HL-60/S4 treated with retinoic acid at 250 ng/mL for 4 days and 3 days (cell line): ENCODE data around the gene GAS1.

Source experiments
- in situ Hi-C: fragments of 300-500 bp; cut with MboI; formaldehyde crosslinking; loops from 2 replicates; pipeline ENCODE4 v1.7.0; 2022; ENCODE audit warnings: low sequenced_read_pairs

Gene GAS1

DNA sequence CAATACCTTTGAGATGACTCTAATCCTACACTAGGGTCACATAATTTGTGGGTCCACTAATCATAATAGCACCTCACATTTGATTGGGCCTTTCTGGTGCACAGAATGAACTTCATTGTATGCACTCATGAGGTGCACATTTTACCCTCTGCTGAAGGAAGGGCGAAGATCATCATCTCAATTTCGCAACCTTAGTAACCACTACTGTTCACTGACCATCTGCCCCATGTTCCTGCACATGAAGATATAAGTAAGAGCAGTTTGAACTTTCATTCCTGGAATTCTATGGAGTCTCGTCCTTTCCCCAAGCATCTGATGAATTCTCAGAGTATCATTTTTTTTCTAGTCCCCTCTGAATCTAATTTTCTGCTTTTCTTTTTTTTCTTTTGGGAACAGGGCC lies 21.2 kb downstream of the GAS1 start:
- in situ Hi-C loops, result no loop called here

DNA sequence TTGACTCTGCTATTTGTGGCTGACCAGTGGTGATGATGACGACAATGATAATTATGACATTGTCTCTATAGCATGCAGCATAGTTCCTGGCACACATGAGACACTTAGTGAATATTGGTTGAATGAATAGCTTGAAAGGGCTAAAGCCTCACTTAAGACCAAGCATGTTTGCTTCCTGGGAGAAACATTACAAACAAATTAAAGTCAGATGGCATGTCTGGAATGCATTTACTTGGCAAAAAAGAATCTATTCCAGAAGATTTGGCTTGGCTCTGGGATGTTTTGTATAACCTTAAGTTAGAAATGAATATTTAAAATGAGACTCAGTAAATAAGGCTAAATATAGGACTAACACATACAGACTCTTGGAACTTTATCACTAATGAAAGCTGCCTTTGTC lies 21.6 kb downstream of the GAS1 start:
- in situ Hi-C loops, result no loop called here

DNA sequence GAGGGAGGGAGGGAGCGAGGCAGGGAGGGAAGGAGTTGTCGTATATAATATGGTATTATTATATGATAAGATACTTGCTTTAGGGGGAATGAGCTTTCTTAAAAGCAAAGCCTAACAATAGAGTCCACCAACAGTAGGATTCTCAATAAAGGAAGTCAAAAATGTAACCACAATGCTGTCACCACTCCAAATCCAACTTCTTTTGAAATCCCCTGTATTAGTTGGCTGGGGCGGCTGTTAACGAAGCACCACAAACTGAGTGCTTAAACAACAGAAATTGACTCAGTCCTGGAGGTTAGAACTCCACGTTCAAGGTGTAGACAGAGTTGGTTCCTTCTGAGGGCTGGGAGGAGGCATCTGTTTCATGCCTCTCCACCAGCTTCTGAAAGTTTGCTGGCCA lies 23.1 kb downstream of the GAS1 start:
- in situ Hi-C loops, result no loop called here

DNA sequence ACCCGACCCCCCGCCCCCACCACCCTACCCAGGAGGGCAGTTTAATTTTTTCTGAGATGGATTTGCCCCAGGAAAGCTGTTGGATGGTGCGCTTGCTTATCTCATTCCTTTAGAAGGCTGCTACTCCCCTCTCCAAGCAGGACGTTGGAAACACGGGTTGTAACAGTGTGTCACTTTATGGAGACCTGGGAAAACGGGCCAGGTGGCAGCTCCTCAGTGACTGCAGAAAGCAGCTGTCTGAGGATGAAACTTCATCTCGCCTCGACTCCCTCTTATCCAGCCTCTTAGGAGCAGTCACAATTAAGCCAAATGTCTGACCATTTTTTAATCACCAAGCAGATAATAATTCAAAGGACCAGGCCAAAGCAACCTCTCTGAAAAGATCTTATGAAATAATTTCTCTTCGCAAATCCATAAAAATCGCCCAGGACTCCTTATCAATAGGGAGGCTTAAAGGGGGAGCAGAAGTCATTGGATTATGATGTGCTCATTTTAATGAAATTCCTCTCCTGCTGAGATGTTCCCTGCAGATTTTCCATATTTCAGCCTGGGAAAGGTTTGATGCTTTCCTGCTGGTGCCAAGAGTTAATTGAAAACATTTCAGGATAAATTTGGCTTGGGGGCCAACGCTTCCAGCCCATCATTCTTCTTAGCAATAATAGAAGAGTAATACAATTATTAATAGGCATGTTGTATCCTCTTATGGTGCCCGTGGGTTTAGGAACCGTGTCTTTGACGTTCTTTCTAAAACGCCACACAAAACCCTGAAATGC lies 26.0 kb downstream of the GAS1 start:
- in situ Hi-C loops, result no loop called here

DNA sequence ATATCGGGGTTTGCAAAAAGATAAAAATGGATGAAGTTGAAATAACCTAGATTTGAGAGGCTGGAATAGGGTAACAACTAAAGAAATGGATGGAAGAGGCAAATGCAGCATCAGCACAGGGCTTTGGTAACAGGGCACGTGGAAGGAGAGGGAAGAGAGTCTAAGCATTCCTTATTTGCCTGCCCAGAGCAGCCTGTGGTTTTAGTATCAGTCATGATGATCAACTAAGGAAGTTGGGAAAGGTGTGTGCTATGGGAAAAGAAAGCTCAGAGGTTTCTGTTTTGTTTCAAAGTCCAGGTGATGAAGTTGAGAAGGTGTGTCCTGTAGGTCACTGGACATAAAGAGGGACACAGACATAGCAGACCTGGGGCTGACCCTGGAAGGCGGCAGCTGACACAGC lies 28.8 kb downstream of the GAS1 start:
- in situ Hi-C loops, result no loop called here

DNA sequence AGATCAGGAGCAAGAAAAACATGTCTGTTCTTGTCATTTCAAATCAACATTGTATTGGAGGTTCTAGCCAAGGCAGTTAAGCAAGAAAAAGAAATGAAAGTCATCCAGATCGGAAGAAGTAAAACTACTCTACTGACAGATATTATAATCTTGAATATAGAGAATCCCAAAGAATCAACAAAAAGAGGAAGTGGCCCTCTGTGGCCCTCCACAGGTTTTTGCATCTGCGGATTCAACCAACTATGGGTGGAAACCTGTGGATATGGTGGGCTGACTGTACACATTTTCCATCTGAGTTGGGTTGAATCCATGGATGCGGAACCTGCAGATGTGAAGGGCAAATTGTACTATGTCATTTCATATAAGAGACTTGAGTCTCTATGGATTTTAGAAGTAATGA lies 35.1 kb downstream of the GAS1 start:
- in situ Hi-C loops, result no loop called here

DNA sequence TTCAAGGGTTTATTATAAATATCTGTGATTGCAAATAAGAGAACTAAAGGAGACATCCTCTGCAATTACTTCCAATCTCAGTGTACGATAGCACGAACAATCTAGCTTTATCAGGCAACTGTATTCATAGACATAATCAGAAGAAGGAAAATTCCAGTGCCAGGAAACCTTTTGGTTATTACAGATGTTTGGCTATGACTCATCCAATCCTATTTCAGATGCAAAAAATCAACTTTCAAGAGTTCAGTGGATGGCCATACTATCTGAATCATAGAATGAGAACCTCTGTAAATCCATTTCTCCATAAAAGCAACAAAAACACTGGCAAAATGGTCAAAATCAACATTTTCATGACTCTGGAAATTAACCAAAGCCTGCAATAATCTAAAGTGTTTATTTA lies 37.9 kb downstream of the GAS1 start:
- in situ Hi-C loops, result no loop called here

DNA sequence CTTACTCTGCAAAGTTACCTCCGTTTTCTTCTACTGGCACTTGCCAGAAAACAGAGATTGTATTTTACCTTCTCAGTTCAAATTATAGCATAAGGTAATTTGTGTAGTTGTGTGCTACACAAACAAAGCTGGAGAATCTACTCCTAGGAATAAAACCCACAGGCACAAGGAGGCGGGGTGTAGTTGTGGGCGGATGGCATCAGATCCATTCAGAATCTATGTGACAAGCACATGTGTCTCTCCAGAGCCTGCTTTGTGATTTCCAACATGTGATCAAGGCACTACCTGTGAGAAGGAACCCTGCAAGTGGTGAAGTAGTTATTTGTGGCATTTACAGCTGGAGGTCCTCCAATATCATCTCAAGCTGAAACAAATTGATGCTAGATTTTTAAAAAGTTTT lies 39.0 kb downstream of the GAS1 start:
- in situ Hi-C loops, result no loop called here

DNA sequence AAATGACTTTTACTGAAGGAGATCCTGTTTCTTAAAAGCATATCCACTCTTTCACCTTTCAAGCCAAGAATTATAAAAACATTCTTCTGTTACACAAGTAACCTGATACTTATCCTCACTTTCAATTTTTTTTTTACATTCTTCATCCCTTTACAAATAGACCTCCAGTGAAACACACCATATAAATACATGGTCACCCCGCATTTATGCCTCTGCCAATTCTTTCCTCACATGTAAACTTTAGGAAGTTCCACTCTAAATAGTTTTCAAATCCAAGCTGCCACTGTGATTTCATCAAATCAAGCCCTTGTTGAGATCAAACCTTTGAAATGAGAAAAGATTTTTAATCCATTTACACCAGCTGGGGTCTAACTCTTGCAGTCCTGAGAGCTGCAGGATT lies 40.0 kb downstream of the GAS1 start:
- in situ Hi-C loops, result no loop called here

DNA sequence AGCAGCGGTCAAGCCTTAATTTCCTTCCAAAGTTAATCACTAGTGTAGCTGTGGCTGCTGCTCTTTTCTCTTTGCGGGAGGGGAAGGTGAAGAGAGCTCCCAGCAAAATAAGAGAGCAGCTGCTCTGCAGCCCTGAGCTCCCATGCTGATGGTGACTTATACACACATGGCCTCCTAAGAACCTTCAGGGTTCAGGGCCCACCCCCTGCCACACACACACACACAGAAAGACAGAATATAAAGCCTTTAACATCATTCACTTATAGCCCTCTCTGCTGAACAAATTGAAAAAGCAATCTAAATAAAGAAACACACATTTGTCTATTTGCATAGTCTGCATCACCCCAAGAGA lies 43.6 kb downstream of the GAS1 start:
- in situ Hi-C loops, result no loop called here

DNA sequence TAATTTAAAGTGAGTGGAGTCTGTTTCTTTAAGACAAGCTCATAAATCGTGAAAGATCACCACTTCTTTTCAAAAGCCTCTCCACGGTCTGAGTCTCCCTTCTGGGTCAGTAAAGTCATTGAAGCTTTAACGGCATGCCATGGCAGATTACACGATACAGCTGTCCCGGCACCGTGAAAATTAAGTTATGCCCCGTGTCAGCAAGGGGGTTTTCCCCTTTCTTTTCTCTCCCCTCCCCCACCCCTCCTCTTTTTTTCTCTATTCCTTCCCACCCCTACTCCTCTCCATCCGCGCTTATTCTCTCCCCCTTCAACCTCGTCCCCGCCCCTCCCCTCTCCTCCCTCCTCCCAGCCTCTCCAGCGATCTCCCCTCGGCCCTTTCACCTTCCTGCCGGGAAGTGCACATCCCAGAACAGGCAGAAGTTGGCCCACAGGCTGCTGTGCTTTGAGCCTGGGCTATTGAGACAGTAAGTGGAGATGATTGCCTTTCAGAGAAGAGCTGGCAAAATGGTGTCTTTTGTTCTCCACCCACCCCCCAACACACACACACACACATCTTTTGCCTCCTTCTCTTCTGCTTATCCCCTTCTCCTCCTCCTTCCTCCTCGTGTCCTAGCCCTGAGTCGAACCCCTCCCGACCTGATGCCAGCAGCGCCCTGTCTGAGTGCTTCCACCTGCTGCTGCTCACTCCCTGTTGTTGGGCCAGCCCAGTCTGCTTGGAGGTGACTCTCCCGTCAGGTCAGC lies 44.1 kb downstream of the GAS1 start:
- in situ Hi-C loops, result no loop called here

DNA sequence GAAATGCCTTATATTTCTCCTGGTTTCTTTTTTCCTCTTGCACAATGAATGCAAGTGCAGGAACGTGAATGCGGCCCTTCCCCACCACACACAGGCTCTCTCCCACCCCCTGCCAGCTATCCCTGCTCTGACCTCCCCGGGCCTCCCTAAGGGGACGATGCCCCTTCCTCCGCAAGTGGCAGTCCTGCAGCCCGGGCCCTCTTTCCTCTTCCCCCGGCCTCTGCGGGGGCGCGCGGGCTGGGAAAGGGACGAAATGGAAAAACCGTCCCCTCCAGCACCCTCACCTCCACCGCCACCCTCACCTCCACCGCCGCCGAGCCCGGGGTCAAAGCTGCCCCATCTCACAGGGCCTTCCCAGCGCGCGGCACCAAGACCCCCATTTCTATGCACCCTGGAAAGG lies 44.7 kb downstream of the GAS1 start:
- in situ Hi-C loops, result no loop called here

DNA sequence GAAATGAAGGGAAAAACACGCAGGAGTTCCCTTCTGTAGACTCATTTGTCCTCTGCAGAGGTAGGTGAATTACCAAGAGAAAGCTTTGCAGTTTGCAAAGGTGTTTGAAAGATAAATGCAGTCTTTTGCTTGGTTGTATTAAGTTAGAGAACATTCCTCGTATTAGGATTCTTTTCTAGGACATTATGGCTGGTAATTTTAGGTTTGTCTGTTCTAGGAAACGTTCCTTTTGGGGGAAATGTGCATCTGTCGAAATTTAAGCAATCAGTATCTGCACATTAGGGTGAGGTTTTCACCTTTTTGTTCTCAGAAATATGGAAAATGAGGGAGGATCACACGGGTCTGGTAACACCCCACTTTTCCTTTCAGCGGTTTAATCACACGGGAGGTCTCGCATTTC lies 45.1 kb downstream of the GAS1 start:
- in situ Hi-C loops, result no loop called here

DNA sequence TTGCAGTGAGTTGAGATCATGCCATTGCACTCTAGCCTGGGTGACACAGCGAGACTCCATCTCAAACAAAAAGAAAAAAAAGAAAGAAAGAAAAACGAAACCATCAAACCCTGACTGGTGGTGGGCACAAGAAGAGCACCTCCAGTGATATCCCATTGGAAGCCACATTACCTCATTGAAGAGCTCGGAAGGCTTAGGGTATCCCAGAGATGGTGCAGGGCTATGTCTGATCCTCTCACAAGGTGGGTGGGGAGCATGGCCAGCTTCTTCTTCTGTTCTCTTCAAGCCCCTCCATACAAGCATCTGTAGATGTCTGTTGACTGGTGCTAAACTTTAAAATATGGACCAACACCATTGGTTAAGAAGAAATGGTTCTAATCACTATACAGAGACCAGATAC lies 45.8 kb downstream of the GAS1 start:
- in situ Hi-C loops, result no loop called here
